ENCODE data around the gene BCDIN3D. TPM values are rescaled to one million over a fixed set of nuclear protein-coding genes. Genes with fewer than 3 reads are reported as not detected.

The BCDIN3D gene
- total and polyA plus RNA-seq, 2 donors (not counting 3 experiments of a cell fraction or from before 2014, with no cell fraction given), result 1.8 to 3.1 TPM

DNA sequence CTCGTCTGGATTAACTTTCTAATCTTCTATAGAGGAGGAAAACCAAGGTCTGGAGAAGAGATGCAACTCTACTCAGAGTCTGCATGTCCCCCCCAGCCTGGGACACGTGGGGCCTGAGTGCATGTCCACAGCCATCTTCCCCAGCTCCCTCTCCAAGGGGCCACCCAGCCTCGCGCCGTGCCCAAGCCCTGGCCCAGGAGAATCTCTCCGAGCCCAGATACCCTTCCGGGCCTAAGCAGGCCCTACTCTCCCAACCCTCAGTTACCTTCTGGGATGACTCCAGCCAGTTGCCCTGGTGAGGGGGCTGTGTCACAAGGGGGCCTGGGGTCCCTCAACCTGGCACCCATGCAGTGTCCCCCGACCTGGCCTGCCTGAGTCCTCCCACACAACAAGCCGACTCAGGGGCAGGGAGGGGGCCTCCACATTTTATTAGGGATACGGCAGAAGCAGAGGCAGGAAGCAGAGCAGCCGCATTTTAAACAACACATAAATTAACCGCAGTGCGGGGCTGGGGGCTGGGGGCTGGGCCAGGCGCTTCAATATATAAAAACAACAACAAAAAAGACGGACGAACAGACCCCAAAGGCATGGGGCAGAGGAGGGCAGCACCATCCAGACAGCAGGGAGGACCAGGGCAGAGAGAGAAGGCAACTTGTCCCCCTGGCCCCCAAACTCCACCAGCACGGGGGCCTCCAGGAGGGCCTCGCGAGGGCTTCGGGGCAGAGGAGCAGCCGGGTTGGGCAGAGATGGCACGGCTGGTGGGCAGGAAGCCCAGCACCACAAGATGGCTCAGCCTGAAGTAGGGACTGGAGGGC is 52.0 kb downstream of the BCDIN3D start:
- H3K9ac ChIP-seq (replicated peaks; ENCODE audit: extremely low read depth, insufficient read depth, low read length), result no peak overlapping the region
- no peak overlapping the region for H3K27ac ChIP-seq (ENCODE audit: insufficient read depth, low read depth, low read length)
- TSS peak; percentile 20 for BruUV-seq (replicated peaks)
- no peaks in the 10 kb centered on the region for H4K20me1 ChIP-seq (replicated peaks; ENCODE audit: control insufficient read depth, extremely low read depth, insufficient read depth, low read length)
- no peaks in the 10 kb centered on the region for H3K27me3 ChIP-seq (ENCODE audit: control insufficient read depth in 2 of 2, insufficient read depth in 2 of 2, low read length in 2 of 2)
- no peaks in the 10 kb centered on the region for H3K79me2 ChIP-seq (ENCODE audit: control insufficient read depth, insufficient read depth, low read length)
- ChIA-PET CTCF (interaction anchor here (1.0 kb wide), 1 partner anchor 46 kb away, joined by 4 read pairs; no protein-coding TSS in a partner anchor), POLR2A (interaction anchor here (0.7 kb wide), 1 partner anchor 48 kb away, joined by 5 read pairs; no protein-coding TSS in a partner anchor)
- TF ChIP-seq, protein P1, sequence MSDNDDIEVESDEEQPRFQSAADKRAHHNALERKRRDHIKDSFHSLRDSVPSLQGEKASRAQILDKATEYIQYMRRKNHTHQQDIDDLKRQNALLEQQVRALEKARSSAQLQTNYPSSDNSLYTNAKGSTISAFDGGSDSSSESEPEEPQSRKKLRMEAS (IDR thresholded peaks at IDR 0.05; ENCODE audit: insufficient read depth, insufficient read length), result no peak
- TF ChIP-seq POLR2AphosphoS5 (IDR thresholded peaks at IDR 0.05; ENCODE audit: insufficient read depth, low read depth, low read length) (no peak), FOS (IDR thresholded peaks at IDR 0.05; ENCODE audit: borderline replicate concordance, insufficient read depth, low read length) (no peak), EZH2 (IDR thresholded peaks at IDR 0.05; ENCODE audit: borderline replicate concordance, low read depth, low read length, severe bottlenecking) (no peak), GATA2 (IDR thresholded peaks at IDR 0.05; ENCODE audit: insufficient read depth, insufficient read length, low read depth, low read length) (no peak), JUN (IDR thresholded peaks at IDR 0.05; ENCODE audit: borderline replicate concordance, insufficient read depth, insufficient read length, low read depth) (no peak), MYC (IDR thresholded peaks at IDR 0.05; ENCODE audit: low read depth, low read length) (no peak), POLR2A (IDR thresholded peaks at IDR 0.05; ENCODE audit: low read depth, low read length) (no peak)
- TF ChIP-seq, protein P2, sequence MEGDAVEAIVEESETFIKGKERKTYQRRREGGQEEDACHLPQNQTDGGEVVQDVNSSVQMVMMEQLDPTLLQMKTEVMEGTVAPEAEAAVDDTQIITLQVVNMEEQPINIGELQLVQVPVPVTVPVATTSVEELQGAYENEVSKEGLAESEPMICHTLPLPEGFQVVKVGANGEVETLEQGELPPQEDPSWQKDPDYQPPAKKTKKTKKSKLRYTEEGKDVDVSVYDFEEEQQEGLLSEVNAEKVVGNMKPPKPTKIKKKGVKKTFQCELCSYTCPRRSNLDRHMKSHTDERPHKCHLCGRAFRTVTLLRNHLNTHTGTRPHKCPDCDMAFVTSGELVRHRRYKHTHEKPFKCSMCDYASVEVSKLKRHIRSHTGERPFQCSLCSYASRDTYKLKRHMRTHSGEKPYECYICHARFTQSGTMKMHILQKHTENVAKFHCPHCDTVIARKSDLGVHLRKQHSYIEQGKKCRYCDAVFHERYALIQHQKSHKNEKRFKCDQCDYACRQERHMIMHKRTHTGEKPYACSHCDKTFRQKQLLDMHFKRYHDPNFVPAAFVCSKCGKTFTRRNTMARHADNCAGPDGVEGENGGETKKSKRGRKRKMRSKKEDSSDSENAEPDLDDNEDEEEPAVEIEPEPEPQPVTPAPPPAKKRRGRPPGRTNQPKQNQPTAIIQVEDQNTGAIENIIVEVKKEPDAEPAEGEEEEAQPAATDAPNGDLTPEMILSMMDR (IDR thresholded peaks at IDR 0.05; ENCODE audit: extremely low read depth in 1 of 2, insufficient read depth in 1 of 2, low read depth in 1 of 2, low read length in 2 of 2), result no peak
- peaks cover 9% of the 10 kb centered on the region for H3K4me1 ChIP-seq (ENCODE audit: control insufficient read depth, extremely low read depth, insufficient read depth, low read length)
- intact Hi-C loops (cut with micrococcal nuclease) (no loop called here), dilution Hi-C loops (cut with MboI; ENCODE audit: extremely low pct_ligation_motif_present, low sequenced_read_pairs) (no loop called here)
- H3K9me1 ChIP-seq (replicated peaks; ENCODE audit: control insufficient read depth, extremely low read depth, insufficient read depth, low read length), result no peaks in the 10 kb centered on the region
- no peak overlapping the region for H3K4me3 ChIP-seq (replicated peaks in 1 of 3; ENCODE audit: insufficient read depth in 1 of 3, low read depth in 1 of 3, low read length in 3 of 3)
- no peak overlapping the region for H2AFZ ChIP-seq (ENCODE audit: low read depth, low read length)
- no peak overlapping the region for H3K4me2 ChIP-seq (ENCODE audit: insufficient read depth, low read length)
- no peak for FAIRE-seq
- H3K9me3 ChIP-seq (replicated peaks; ENCODE audit: control insufficient read depth, insufficient read depth, low read length), result no peaks in the 10 kb centered on the region
- peaks cover 0 to 15% of the 10 kb centered on the region in 2 experiments for H3K36me3 ChIP-seq (ENCODE audit: control insufficient read depth in 2 of 2, extremely low read depth in 1 of 2, insufficient read depth in 2 of 2, low read length in 2 of 2)
- DNase-seq (ENCODE audit: low read depth, low spot score), result no peak
